MM.1S (cell line): ENCODE results near the gene GJC1.

Experiments
- CTCF ChIP-seq: fragments of 300-600 bp; sonication (generic); IDR thresholded peaks from 2 replicates; pipeline ENCODE4 v1.5.1; 2016; ENCODE audit warnings: antibody characterized with exemption, low read length, mixed read lengths
- EZH2 ChIP-seq: fragments of 300-600 bp; sonication (generic); optimal IDR thresholded peaks from 2 replicates; pipeline ENCODE3; 2017; ENCODE audit warnings: low read depth, mild to moderate bottlenecking, antibody characterized with exemption, low read length, mixed read lengths

- TF ChIP-seq CTCF (no peak), EZH2 (no peak)
Measured at GRCh38 chr17:44765965-44766364, 64.1 kb downstream of the GJC1 start.
